ENCODE measurements around the gene CATSPERB. TPM values are rescaled to one million over a fixed set of nuclear protein-coding genes. Genes with fewer than 3 reads are reported as not detected.

CATSPERB gene
- total and polyA plus RNA-seq, 2 of the 8 experiments (the other 6 are each of a cell fraction or from before 2014, with no cell fraction given) = 0.11 to 0.30 TPM

GRCh38 chr14:91770185-91770584, 38.3 kb upstream of the CATSPERB start:
- Histone ChIP-seq H3K79me2 (ENCODE audit: control insufficient read depth in 1 of 2, insufficient read depth in 2 of 2, low read length in 2 of 2) (no peaks in the 10 kb centered on the region), H3K4me1 (replicated peaks in 1 of 4; ENCODE audit: control insufficient read depth in 3 of 4, insufficient read depth in 4 of 4, low read length in 3 of 4) (no peaks in the 10 kb centered on the region), H2AK5ac (ENCODE audit: low read depth, low read length) (no peak overlapping the region), H3K56ac (replicated peaks; ENCODE audit: insufficient read length, low read depth, low read length) (no peak overlapping the region), H3K4me2 (ENCODE audit: insufficient read depth in 1 of 2, low read depth in 2 of 2, low read length in 2 of 2) (no peak overlapping the region), H3K23ac (ENCODE audit: insufficient read length) (no peak overlapping the region), H3K27me3 (replicated peaks in 1 of 4; ENCODE audit: control insufficient read depth in 3 of 4, extremely low read depth in 1 of 4, insufficient read depth in 3 of 4, low read length in 3 of 4) (no peaks in the 10 kb centered on the region), H3K4me3 (ENCODE audit: extremely low read depth in 1 of 4, insufficient read depth in 2 of 4, low read depth in 3 of 4, low read length in 4 of 4) (no peak overlapping the region), H2BK12ac (ENCODE audit: low read depth, low read length) (no peak overlapping the region), H3K27ac (ENCODE audit: low read depth, low read length) (no peak overlapping the region), H3K4ac (replicated peaks; ENCODE audit: insufficient read length, low read depth, low read length) (no peak overlapping the region), H3K79me1 (ENCODE audit: low read depth, low read length) (no peaks in the 10 kb centered on the region), H4K5ac (ENCODE audit: insufficient read length, low read depth, low read length) (no peak overlapping the region), H2BK5ac (ENCODE audit: low read depth, low read length) (no peak overlapping the region), H3K14ac (ENCODE audit: insufficient read length) (no peak overlapping the region), H2BK120ac (replicated peaks; ENCODE audit: low read depth, low read length) (no peak overlapping the region), H2BK20ac (ENCODE audit: low read length) (no peak overlapping the region), H4K91ac (replicated peaks; ENCODE audit: insufficient read length, low read length) (no peak overlapping the region), H3K9me3 (ENCODE audit: insufficient read depth in 2 of 2, low read depth in 1 of 2, low read length in 1 of 2) (no peaks in the 10 kb centered on the region), H4K20me1 (replicated peaks in 1 of 2; ENCODE audit: control insufficient read depth in 1 of 2, insufficient read depth in 2 of 2, low read length in 2 of 2) (no peaks in the 10 kb centered on the region), H3K9ac (replicated peaks in 1 of 4; ENCODE audit: extremely low read depth in 1 of 4, low read depth in 3 of 4, low read length in 3 of 4) (no peak overlapping the region), H2AFZ (ENCODE audit: low read length) (no peak overlapping the region), H3K36me3 (ENCODE audit: control insufficient read depth in 2 of 4, insufficient read depth in 4 of 4, low read length in 3 of 4) (no peaks in the 10 kb centered on the region), H3K18ac (ENCODE audit: extremely low read depth, low read length) (no peak overlapping the region), H3K23me2 (ENCODE audit: low read depth, low read length) (no peaks in the 10 kb centered on the region), H2BK15ac (ENCODE audit: low read length) (no peak overlapping the region), H4K8ac (ENCODE audit: extremely low read depth, insufficient read depth, low read length) (no peak overlapping the region)
- FAIRE-seq (no peak), DNase-seq (ENCODE audit: low read depth in 1 of 2, low spot score in 2 of 2) (no peak)
- TF ChIP-seq BACH1 (IDR thresholded peaks at IDR 0.05; ENCODE audit: low read length) (no peak), POLR2A (IDR thresholded peaks at IDR 0.05; ENCODE audit: control extremely low read depth in 1 of 2, low read depth in 2 of 2, low read length in 2 of 2) (no peak), E2F6 (IDR thresholded peaks at IDR 0.05) (no peak), HDAC2 (IDR thresholded peaks at IDR 0.05; ENCODE audit: borderline replicate concordance in 1 of 2, low read depth in 2 of 2, low read length in 2 of 2) (no peak), RBBP5 (IDR thresholded peaks at IDR 0.05; ENCODE audit: borderline replicate concordance, low read depth, low read length) (no peak), NRF1 (IDR thresholded peaks at IDR 0.05; ENCODE audit: low read depth, low read length) (no peak), JUND (IDR thresholded peaks at IDR 0.05; ENCODE audit: low read length) (no peak), CBX5 (IDR thresholded peaks at IDR 0.05; ENCODE audit: low read depth, low read length) (no peak), SIN3A (conservative IDR thresholded peaks at IDR 0.05 in 1 of 2, IDR thresholded peaks at IDR 0.05 in 1 of 2; ENCODE audit: low read depth in 1 of 2, low read length in 2 of 2) (no peak), CREB1 (IDR thresholded peaks at IDR 0.05) (no peak), ASH2L (IDR thresholded peaks at IDR 0.05; ENCODE audit: low read length) (no peak)
- CTCF ChIA-PET (ENCODE audit: partially characterized antibody) = interaction anchor here (1.2 kb wide), 1 partner anchor 88 kb away, joined by 4 read pairs; no protein-coding TSS in a partner anchor
- POLR2A ChIA-PET (ENCODE audit: partially characterized antibody) = no interaction called here
- WGBS, 2 experiments (ENCODE audit: extremely low coverage in 1 of 2, insufficient coverage in 1 of 2, insufficient read length in 1 of 2, insufficient replicate concordance in 2 of 2, low coverage in 1 of 2, low lambda C conversion rate in 2 of 2, missing lambda C conversion rate in 1 of 2) = 93% methylated on average over 2 of the region's 2 CpGs; no CpG with 5 or more reads in 1 of the 2 experiments

Data from H1 (cell line).